Activated naive CD4-positive, alpha-beta T cell treated with anti-CD3 and anti-CD28 coated beads, Interleukin-2, amount 50 U/mL, for 72 hours (primary cell): ENCODE data around the gene PSKH1. TPM values are rescaled to one million over a fixed set of nuclear protein-coding genes. Genes with fewer than 3 reads are reported as not detected.

Experiments used
- ATAC-seq, 2 donors: fragments of 150-1000 bp; cut with Tn5 transposase; 2 replicates each; pipeline ENCODE4 v1.10.0; 2021; ENCODE audit warnings: mild to moderate bottlenecking in 2 of 2, moderate library complexity in 2 of 2
- DNase-seq, 2 donors: peaks; one replicate each; pipeline ENCODE4 v3.0.0; 2021 to 2022; ENCODE audit warnings: low spot score in 2 of 2
- H3K27ac Mint-ChIP-seq, 2 donors: one replicate each; pipeline ENCODE4 v1.8.0; 2022; ENCODE audit warnings: mild to moderate bottlenecking in 2 of 2, mixed read lengths in 2 of 2
- H3K36me3 Mint-ChIP-seq, 2 donors: one replicate each; pipeline ENCODE4 v1.8.0; 2022; ENCODE audit warnings: mixed read lengths in 2 of 2
- H3K9me3 Mint-ChIP-seq, 2 donors: one replicate each; pipeline ENCODE4 v1.8.0; 2022; ENCODE audit warnings: mixed read lengths in 2 of 2
- total RNA-seq, 2 donors: library from RNA; stranded (reverse); gene quantifications; one replicate each; pipeline ENCODE4 v1.2.3, GENCODE V29; 2022

The PSKH1 gene
- total RNA-seq, 2 donors from 2014 or later = 3.5 to 11.6 TPM

GRCh38 chr16:67939507-67940445 is 46.7 kb downstream of the PSKH1 start:
- Mint-ChIP-seq H3K9me3 (no peaks in the 10 kb centered on the region), H3K36me3 (peaks cover 22 to 40% of the 10 kb centered on the region in 2 donors), H3K27ac (peak overlapping the region; percentile 44 to 74)
- ATAC-seq (no peak), DNase-seq (peak in 1 of 2 donors; percentile 37)

- no peak for ATAC-seq
- peak overlapping the region in 1 of 2 donors; percentile 74 for H3K27ac Mint-ChIP-seq
- peaks cover 14 to 32% of the 10 kb centered on the region in 2 donors for H3K36me3 Mint-ChIP-seq
- no peak for DNase-seq
- H3K9me3 Mint-ChIP-seq = no peaks in the 10 kb centered on the region
Observed at GRCh38 chr16:67940446-67941089, 47.5 kb downstream of the PSKH1 start.

GRCh38 chr16:67941469-67942199 is 48.6 kb downstream of the PSKH1 start:
- peaks cover 6 to 22% of the 10 kb centered on the region in 2 donors for H3K36me3 Mint-ChIP-seq
- no peaks in the 10 kb centered on the region for H3K9me3 Mint-ChIP-seq
- no peak for ATAC-seq
- no peak for DNase-seq
- H3K27ac Mint-ChIP-seq = peak overlapping the region; percentile 23 to 74

GRCh38 chr16:67942200-67942509 is 49.1 kb downstream of the PSKH1 start:
- no peaks in the 10 kb centered on the region for H3K9me3 Mint-ChIP-seq
- ATAC-seq (peak; percentile 49 to 59), DNase-seq (peak in 1 of 2 donors; percentile 34)
- H3K36me3 Mint-ChIP-seq = peaks cover under 1 to 16% of the 10 kb centered on the region in 2 donors
- peak overlapping the region; percentile 23 to 74 for H3K27ac Mint-ChIP-seq

- no peak for DNase-seq
- ATAC-seq = no peak
- Mint-ChIP-seq H3K36me3 (peaks cover 0 to 13% of the 10 kb centered on the region in 2 donors), H3K27ac (peak overlapping the region in 1 of 2 donors; percentile 74), H3K9me3 (no peaks in the 10 kb centered on the region)
Observed at GRCh38 chr16:67942510-67943255, 49.6 kb downstream of the PSKH1 start.

GRCh38 chr16:67943256-67943618 is 50.2 kb downstream of the PSKH1 start:
- peaks cover 0 to 13% of the 10 kb centered on the region in 2 donors for H3K36me3 Mint-ChIP-seq
- no peak for ATAC-seq
- H3K27ac Mint-ChIP-seq = peak overlapping the region in 1 of 2 donors; percentile 29
- no peak for DNase-seq
- no peaks in the 10 kb centered on the region for H3K9me3 Mint-ChIP-seq

- H3K36me3 Mint-ChIP-seq = peaks cover 0 to 13% of the 10 kb centered on the region in 2 donors
- no peak for DNase-seq
- peak within 1 kb of the TSS in 1 of 2 donors; percentile 29 for H3K27ac Mint-ChIP-seq
- no peaks in the 10 kb centered on the region for H3K9me3 Mint-ChIP-seq
- ATAC-seq = no peak
Observed at GRCh38 chr16:67943619-67944504, 50.8 kb downstream of the PSKH1 start, which contains the start of gene LCAT. TSS of gene LCAT (minus strand) at chr16:67944120. CDS start at chr16:67944101, 19 bp downstream.

- Mint-ChIP-seq H3K9me3 (no peaks in the 10 kb centered on the region), H3K27ac (no peak overlapping the region), H3K36me3 (peaks cover 0 to 11% of the 10 kb centered on the region in 2 donors)
- no peak for ATAC-seq
- DNase-seq = no peak
Observed at GRCh38 chr16:67944690-67945391, 51.8 kb downstream of the PSKH1 start.

- Mint-ChIP-seq H3K9me3 (no peaks in the 10 kb centered on the region), H3K27ac (no peak overlapping the region), H3K36me3 (peaks cover 0 to 6% of the 10 kb centered on the region in 2 donors)
- DNase-seq (no peak), ATAC-seq (no peak)
Observed at GRCh38 chr16:67945392-67945933, 52.4 kb downstream of the PSKH1 start.

GRCh38 chr16:67946128-67946569 is 53.1 kb downstream of the PSKH1 start:
- DNase-seq (no peak), ATAC-seq (no peak)
- H3K36me3 Mint-ChIP-seq = peaks cover 0 to 6% of the 10 kb centered on the region in 2 donors
- no peak overlapping the region for H3K27ac Mint-ChIP-seq
- H3K9me3 Mint-ChIP-seq = no peaks in the 10 kb centered on the region

GRCh38 chr16:67946966-67947558 is 54.0 kb downstream of the PSKH1 start:
- peaks cover 0 to 4% of the 10 kb centered on the region in 2 donors for H3K36me3 Mint-ChIP-seq
- ATAC-seq = no peak
- DNase-seq = no peak
- no peaks in the 10 kb centered on the region for H3K9me3 Mint-ChIP-seq
- H3K27ac Mint-ChIP-seq = no peak overlapping the region

- DNase-seq = no peak
Observed at GRCh38 chr16:67948015-67948414, 55.0 kb downstream of the PSKH1 start.

GRCh38 chr16:67949645-67950044 is 56.6 kb downstream of the PSKH1 start:
- Mint-ChIP-seq H3K36me3 (peaks cover 0 to 4% of the 10 kb centered on the region in 2 donors), H3K27ac (no peak overlapping the region), H3K9me3 (no peaks in the 10 kb centered on the region)
- DNase-seq (no peak), ATAC-seq (no peak)

More at GRCh38 chr16:67948015-67948414, 55.0 kb downstream of the PSKH1 start:
- no peak for ATAC-seq
- Mint-ChIP-seq H3K9me3 (no peaks in the 10 kb centered on the region), H3K27ac (peak overlapping the region; percentile 34 to 80), H3K36me3 (peaks cover 0 to 4% of the 10 kb centered on the region in 2 donors)

GRCh38 chr16:67950335-67950843 is 57.3 kb downstream of the PSKH1 start:
- Mint-ChIP-seq H3K9me3 (no peaks in the 10 kb centered on the region), H3K27ac (no peak overlapping the region), H3K36me3 (peaks cover 0 to 4% of the 10 kb centered on the region in 2 donors)
- DNase-seq (no peak), ATAC-seq (no peak)
